Measurements from ENCODE around the gene ZFP30. TPM values are rescaled to one million over a fixed set of nuclear protein-coding genes. Genes with fewer than 3 reads are reported as not detected.

ZFP30 gene
- total and polyA plus RNA-seq, 3 experiments from 2014 or later = 2.1 to 11.4 (median 10.1) TPM

Other genes starting within 250 kb of the ZFP30 start
- 1 to 10 TPM; 7.4 to 8.0 TPM for gene ZNF569, start 188.0 kb downstream of the ZFP30 start, total RNA-seq
- gene ZNF569, start 188.0 kb downstream of the ZFP30 start, polyA plus RNA-seq = 3.8 TPM
- gene ZNF570, start 186.1 kb downstream of the ZFP30 start, total RNA-seq = 1 to 10 TPM; 5.3 to 5.9 TPM
- gene ZNF570, start 186.1 kb downstream of the ZFP30 start, polyA plus RNA-seq = 5.1 TPM
- gene ZNF793, start 148.5 kb downstream of the ZFP30 start, total RNA-seq = 1 to 10 TPM; 3.9 to 4.1 TPM
- gene ZNF793, start 148.5 kb downstream of the ZFP30 start, polyA plus RNA-seq = 1.1 TPM
- 1 to 10 TPM; 2.2 to 3.3 TPM for gene ZNF571, start 60.7 kb downstream of the ZFP30 start, total RNA-seq
- gene ZNF571, start 60.7 kb downstream of the ZFP30 start, polyA plus RNA-seq = 5.9 TPM
- gene ZNF540, start 60.6 kb downstream of the ZFP30 start, total RNA-seq = 1 to 10 TPM; 2.3 to 3.2 TPM
- gene ZNF540, start 60.6 kb downstream of the ZFP30 start, polyA plus RNA-seq = 4.9 TPM
- gene ZNF607, start 64.3 kb upstream of the ZFP30 start, total RNA-seq = 1 to 10 TPM; 7.1 to 8.8 TPM
- gene ZNF607, start 64.3 kb upstream of the ZFP30 start, polyA plus RNA-seq = 7.7 TPM
- gene ZNF573, start 124.1 kb upstream of the ZFP30 start, total RNA-seq = 10 to 100 TPM in 1 of 2 experiments, 1 to 10 TPM in 1; 9.1 to 16.5 TPM
- gene ZNF573, start 124.1 kb upstream of the ZFP30 start, polyA plus RNA-seq = 14.2 TPM

All from CD8-positive, alpha-beta memory T cell (primary cell).